Activated CD4-positive, alpha-beta T cell treated with anti-CD3 and anti-CD28 coated beads, Interleukin-2, amount 10 ng/mL, durations not matched to agents 7 days and 5 days (primary cell): Measurements from ENCODE around the gene SVIL. TPM values are rescaled to one million over a fixed set of nuclear protein-coding genes. Genes with fewer than 3 reads are reported as not detected.
"Not testable (repeated sequence)": the region's sequence is repeated elsewhere in the genome, so short reads cannot be mapped to it uniquely, and the experiment has no call there.

Experiments
- CTCF ChIA-PET: fragments of 350-600 bp; sonication (Branson Sonifier 250); formaldehyde crosslinking; loops from one replicate; lab custom pipeline; 2021; ENCODE audit warnings: antibody characterized with exemption; lab: Charles Lee
- POLR2A ChIA-PET: fragments of 350-600 bp; sonication (Branson Sonifier 250); formaldehyde crosslinking; loops from one replicate; lab custom pipeline; 2021; ENCODE audit warnings: antibody characterized with exemption; lab: Charles Lee
- DNase-seq: peaks from one replicate; pipeline ENCODE4 v3.0.0-alpha.2; 2020
- H3K27ac Mint-ChIP-seq: one replicate; pipeline ENCODE4 v1.8.0; 2021; ENCODE audit warnings: mild to moderate bottlenecking, moderate library complexity, mixed read lengths
- H3K27me3 Mint-ChIP-seq: one replicate; pipeline ENCODE4 v1.8.0; 2021; ENCODE audit warnings: mixed read lengths
- H3K36me3 Mint-ChIP-seq: one replicate; pipeline ENCODE4 v1.8.0; 2021; ENCODE audit warnings: low read depth, mixed read lengths
- H3K4me1 Mint-ChIP-seq: one replicate; pipeline ENCODE4 v1.8.0; 2021; ENCODE audit warnings: mixed read lengths
- H3K4me3 Mint-ChIP-seq: one replicate; pipeline ENCODE4 v1.8.0; 2021; ENCODE audit warnings: mild to moderate bottlenecking, moderate library complexity, mixed read lengths
- H3K9me3 Mint-ChIP-seq: one replicate; pipeline ENCODE4 v1.8.0; 2021; ENCODE audit warnings: mixed read lengths
- total RNA-seq, 2 experiments: library from RNA; stranded (reverse); gene quantifications; one replicate each; pipeline ENCODE4 v1.2.3, GENCODE V29; 2021

Gene SVIL
- total RNA-seq, 2 experiments from 2014 or later: 22.6 to 26.8 TPM

DNA sequence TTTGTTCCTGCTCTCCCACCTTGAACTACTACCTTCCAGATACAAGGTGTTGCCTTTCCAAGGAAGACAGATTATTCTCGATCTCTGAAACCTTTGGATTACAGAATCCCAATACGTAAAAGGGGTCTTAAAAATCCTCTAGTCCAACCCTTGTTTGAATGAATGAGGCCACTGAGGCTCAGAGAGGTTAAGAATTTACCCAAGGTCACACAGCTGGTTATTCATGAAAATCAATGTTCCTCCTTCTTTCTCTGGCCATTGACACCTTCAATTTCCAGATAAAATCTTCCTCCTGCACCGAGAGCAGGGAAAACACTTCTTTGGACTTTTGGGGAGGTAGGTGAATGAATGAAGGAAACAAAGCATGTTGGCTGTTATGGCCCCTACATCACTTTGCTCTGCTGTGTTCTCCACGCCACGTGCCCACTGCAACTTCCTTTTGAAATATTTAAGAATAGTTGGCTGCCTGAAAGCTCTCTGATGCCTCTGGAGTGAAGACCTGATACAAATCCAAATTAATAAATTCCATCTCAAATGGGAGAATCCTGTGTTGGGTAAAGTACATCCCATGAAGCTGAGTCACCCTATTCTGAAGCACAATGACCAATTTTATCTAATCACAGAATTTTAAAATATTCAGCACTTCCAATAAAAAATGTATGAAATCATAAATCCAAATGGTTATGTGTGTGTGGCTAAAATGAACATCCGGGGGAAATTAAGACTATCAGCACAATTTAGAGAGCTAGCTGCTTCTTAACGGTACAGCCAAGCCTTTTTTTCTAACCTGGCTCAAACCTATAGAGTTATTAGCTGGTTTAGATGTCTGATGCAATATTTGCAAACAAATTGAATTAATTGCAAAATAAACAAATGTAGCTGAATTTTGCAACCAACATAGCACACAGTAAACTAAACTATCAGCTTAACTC lies 7.3 kb downstream of the SVIL start:
- ChIA-PET CTCF (no interaction called here), POLR2A (no interaction called here)
- no peak overlapping the region for H3K27ac Mint-ChIP-seq
- H3K9me3 Mint-ChIP-seq: no peaks in the 10 kb centered on the region
- no peaks in the 10 kb centered on the region for H3K27me3 Mint-ChIP-seq
- H3K4me3 Mint-ChIP-seq: no peak overlapping the region
- peaks cover 3% of the 10 kb centered on the region for H3K4me1 Mint-ChIP-seq
- no peaks in the 10 kb centered on the region for H3K36me3 Mint-ChIP-seq
- DNase-seq: no peak

DNA sequence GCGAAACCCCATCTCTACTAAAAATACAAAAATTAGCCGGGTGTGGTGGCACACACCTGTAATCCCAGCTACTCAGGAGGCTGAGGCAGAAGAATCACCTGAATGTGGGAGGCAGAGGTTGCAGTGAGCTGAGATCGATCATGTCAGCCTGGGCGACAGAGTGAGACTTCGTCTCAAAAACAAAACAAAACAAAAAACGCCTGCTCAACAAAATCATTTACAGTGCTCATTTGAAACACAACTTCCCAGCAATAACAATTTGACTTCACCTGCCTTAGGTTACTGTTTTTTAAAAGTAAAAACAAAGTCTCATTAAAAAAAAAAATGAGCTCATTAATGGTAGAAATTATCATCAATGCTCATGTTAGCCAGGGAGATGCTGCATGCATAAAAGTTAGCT lies 10.4 kb downstream of the SVIL start:
- H3K36me3 Mint-ChIP-seq, H3K27me3 Mint-ChIP-seq, H3K4me3 Mint-ChIP-seq, POLR2A ChIA-PET, H3K27ac Mint-ChIP-seq, DNase-seq, CTCF ChIA-PET, H3K4me1 Mint-ChIP-seq, H3K9me3 Mint-ChIP-seq: not testable (repeated sequence)

DNA sequence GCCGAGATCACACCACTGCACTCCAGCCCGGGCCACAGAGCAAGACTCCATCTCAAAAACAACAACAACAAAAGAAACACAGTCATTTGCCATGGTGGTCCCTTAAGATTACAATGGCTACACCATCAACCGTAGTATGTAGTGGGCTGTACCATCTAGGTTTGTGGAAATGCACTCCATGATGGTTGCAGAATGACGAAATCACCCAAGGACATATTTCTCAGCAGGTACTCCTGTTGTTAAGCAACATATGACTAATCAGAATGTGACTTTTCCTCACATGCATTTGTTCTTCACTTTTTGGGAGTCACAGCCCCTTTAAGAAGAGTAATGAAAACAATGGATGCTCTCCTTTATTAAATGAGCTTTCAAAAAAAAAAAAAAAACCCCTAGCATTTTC lies 11.0 kb downstream of the SVIL start:
- Mint-ChIP-seq H3K27me3 (no peaks in the 10 kb centered on the region), H3K36me3 (no peaks in the 10 kb centered on the region), H3K27ac (no peak overlapping the region), H3K9me3 (no peaks in the 10 kb centered on the region), H3K4me1 (peaks cover 1% of the 10 kb centered on the region), H3K4me3 (no peak overlapping the region)
- POLR2A ChIA-PET: no interaction called here
- CTCF ChIA-PET: no interaction called here
- no peak for DNase-seq

DNA sequence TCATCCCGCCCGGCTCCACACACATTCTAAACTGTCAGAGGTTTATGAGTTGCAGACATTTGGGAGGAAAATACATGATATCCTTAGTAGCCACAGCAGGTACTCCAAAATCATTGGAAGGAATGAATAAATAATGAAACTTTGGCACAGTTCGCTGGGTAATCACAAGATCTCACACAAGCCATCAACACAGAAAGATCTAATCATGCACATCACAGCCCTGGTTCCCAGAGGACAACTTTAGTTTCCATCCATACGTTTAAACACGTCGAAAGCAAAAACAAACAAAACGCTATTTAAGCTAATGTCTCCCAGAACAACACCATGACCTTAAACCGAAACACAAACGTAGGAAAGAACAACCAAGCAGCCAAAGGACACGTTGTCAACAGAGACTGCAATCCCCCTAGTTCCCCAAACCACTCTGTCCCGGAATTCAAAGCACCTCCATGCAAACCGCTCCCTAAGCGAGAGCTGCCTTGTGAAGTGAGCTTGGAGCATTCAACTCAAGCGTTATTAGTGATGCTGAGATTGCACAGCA lies 12.3 kb downstream of the SVIL start:
- POLR2A ChIA-PET: no interaction called here
- Mint-ChIP-seq H3K36me3 (no peaks in the 10 kb centered on the region), H3K4me3 (no peak overlapping the region), H3K4me1 (no peaks in the 10 kb centered on the region), H3K27me3 (no peaks in the 10 kb centered on the region), H3K9me3 (no peaks in the 10 kb centered on the region), H3K27ac (no peak overlapping the region)
- CTCF ChIA-PET: no interaction called here
- DNase-seq: no peak

DNA sequence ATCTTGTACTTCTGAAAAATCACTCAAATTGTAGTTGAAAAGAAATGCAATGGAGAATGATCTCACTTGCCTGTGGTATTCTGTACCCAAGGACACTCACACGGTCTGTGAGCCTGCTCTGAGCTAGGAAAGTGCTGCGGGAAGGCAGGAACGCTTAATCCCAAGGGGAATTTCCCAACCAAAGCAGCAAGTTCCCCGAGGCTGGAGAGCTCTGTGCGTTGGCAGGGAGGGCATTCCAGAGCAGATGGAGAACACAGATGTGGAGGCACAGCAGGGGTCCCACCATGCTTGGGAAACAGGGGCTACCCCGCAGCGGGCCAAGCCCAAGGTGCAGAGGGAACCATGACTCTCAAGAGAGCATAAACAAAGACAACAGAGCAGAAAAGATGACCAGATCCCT lies 13.6 kb downstream of the SVIL start:
- CTCF ChIA-PET: no interaction called here

DNA sequence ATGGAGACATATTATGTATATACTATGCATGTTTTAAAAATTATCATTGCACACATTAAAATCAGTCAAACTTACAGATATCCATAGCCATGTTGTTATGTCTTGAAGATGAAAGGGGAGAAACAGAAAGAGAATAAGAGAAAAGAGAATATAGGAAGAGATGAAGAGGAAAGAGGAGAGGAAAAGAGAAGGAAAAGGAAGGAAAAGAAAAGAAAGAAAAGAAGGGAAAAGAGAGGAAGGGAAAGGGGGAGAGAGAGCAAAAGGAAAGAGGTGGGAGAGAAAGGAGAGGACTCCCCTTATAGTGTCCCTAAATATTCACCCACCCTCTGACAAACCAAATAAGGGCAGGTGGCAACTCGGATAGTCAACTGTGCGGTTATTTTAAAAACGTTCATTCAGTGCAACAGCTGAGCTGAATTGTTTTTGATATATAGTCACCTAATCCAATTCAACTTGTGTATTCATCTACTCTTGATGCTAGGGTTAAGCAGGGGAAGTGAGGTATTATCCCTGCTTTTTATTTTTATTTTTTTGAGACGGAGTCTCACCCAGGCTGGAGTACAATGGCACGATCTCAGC lies 14.6 kb downstream of the SVIL start:
- no peaks in the 10 kb centered on the region for H3K36me3 Mint-ChIP-seq
- no peak for DNase-seq
- H3K27me3 Mint-ChIP-seq: no peaks in the 10 kb centered on the region
- no peaks in the 10 kb centered on the region for H3K4me1 Mint-ChIP-seq
- CTCF ChIA-PET: no interaction called here
- no peak overlapping the region for H3K4me3 Mint-ChIP-seq
- H3K9me3 Mint-ChIP-seq: no peaks in the 10 kb centered on the region
- POLR2A ChIA-PET: no interaction called here
- no peak overlapping the region for H3K27ac Mint-ChIP-seq

More for the DNA sequence above, 13.6 kb downstream of the SVIL start:
- Mint-ChIP-seq H3K36me3 (no peaks in the 10 kb centered on the region), H3K4me1 (no peaks in the 10 kb centered on the region), H3K27me3 (no peaks in the 10 kb centered on the region), H3K27ac (no peak overlapping the region), H3K9me3 (no peaks in the 10 kb centered on the region), H3K4me3 (no peak overlapping the region)
- POLR2A ChIA-PET: no interaction called here
- DNase-seq: no peak

DNA sequence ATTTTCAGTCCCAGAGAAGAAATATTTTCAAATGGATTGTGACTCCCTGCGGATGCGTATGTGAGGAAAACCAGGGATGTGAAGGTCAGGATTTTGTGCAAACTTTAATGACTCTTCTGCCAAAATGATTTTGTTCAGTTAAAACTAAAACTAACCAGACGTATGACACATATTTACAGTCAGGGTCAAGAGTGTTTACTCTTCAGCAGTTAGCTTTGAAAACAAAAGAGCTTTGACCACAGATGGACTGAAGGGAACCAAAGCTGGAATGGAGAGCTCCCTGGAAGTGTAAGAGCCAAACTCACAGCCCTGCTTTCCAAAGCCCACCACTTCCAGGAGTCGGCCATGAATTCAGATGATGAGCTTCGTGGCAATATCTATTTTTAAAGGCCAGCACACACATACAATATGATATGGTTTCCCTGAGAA lies 15.5 kb downstream of the SVIL start:
- POLR2A ChIA-PET: no interaction called here
- CTCF ChIA-PET: no interaction called here
- Mint-ChIP-seq H3K36me3 (peaks cover 3% of the 10 kb centered on the region), H3K4me1 (no peaks in the 10 kb centered on the region), H3K27ac (no peak overlapping the region), H3K9me3 (peaks cover 3% of the 10 kb centered on the region), H3K4me3 (no peak overlapping the region), H3K27me3 (no peaks in the 10 kb centered on the region)
- no peak for DNase-seq

DNA sequence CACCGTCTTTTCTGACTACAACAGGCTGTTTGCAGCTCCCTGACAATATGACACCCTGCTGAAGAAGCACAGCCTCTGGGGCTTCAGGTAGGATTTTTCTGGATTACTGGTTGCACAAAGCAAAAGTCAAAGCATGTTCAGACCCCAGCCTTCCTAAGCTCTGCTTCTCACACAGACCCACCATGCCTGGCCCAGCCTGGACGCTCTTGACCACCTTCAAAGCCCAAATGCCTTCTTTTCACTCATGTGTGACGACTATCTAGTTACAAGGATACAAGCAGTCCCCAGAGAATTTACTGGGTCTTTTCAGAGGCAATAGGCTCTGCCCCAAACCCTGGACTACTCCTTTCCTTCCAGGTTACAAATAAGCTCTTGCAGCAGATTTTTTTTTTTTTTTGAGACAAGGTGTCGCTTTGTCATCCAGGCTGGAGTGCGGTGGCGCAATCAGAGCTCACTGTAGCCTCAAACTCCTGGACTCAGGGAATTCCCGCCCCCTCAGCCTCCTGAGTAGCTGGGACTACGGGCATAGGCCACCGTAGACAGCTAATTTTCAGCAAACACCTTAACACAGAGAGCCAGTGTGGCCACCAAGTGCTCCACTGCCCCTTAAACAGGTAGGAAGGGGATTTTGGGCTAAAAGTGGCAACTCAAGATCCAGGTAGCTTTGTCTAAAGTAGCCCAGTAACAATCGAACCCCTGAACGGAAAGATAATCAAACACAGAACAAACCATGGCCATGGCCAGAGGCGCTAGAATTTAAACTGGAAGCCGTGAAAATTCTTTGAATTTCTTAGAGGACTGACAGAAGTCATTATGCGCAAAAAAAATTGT lies 16.2 kb downstream of the SVIL start:
- Mint-ChIP-seq H3K27me3 (no peaks in the 10 kb centered on the region), H3K9me3 (peaks cover 5% of the 10 kb centered on the region), H3K4me3 (no peak overlapping the region), H3K36me3 (peaks cover 5% of the 10 kb centered on the region), H3K4me1 (no peaks in the 10 kb centered on the region), H3K27ac (no peak overlapping the region)
- no peak for DNase-seq
- ChIA-PET POLR2A (no interaction called here), CTCF (no interaction called here)

DNA sequence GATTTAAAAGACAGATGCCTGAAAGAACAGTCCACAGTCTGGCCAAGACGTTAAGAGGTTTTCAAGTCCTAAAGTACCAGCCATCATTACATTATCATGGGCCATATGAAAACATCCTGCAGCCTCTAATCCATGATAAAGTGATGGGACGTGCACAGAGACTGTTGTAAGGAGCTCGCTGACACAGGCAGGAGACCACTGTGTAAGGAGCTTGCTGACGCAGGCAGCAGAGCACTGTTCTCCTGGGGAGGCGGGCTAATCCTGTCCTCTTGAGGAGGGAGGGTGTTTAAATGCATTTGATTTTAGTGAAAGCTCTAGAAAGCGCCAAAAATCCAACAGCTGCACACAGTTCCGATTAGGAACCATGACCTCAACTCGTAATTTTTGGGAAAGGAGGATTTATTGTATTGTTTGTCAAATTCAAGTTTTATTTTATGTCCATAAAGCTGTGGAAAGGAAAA lies 16.9 kb downstream of the SVIL start:
- Mint-ChIP-seq H3K4me1 (no peaks in the 10 kb centered on the region), H3K27ac (no peak overlapping the region), H3K27me3 (no peaks in the 10 kb centered on the region), H3K9me3 (peaks cover 5% of the 10 kb centered on the region), H3K36me3 (peaks cover 5% of the 10 kb centered on the region), H3K4me3 (no peak overlapping the region)
- ChIA-PET POLR2A (no interaction called here), CTCF (no interaction called here)
- no peak for DNase-seq

DNA sequence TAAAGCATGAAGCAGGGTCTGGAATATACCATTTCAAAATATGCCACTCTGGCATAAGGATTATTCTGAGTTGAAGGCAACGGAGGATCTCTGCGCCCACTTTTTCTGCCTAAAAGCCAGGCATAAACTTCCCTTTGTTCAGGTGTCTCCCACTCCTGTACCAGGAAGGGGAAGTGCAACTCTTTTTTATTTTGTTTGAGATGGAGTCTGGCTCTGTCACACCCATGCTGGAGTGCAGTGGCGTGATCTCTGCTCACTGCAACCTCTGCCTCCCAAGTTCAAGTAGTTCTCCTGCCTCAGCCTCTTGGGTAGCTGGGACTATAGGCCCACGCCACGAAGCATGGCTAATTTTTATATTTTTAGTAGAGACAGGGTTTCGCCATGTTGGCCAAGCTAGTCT lies 18.2 kb downstream of the SVIL start:
- Mint-ChIP-seq H3K4me3 (no peak overlapping the region), H3K27me3 (no peaks in the 10 kb centered on the region), H3K4me1 (no peaks in the 10 kb centered on the region), H3K36me3 (peaks cover 5% of the 10 kb centered on the region), H3K9me3 (peaks cover 5% of the 10 kb centered on the region), H3K27ac (no peak overlapping the region)
- ChIA-PET POLR2A (no interaction called here), CTCF (no interaction called here)
- DNase-seq: no peak

DNA sequence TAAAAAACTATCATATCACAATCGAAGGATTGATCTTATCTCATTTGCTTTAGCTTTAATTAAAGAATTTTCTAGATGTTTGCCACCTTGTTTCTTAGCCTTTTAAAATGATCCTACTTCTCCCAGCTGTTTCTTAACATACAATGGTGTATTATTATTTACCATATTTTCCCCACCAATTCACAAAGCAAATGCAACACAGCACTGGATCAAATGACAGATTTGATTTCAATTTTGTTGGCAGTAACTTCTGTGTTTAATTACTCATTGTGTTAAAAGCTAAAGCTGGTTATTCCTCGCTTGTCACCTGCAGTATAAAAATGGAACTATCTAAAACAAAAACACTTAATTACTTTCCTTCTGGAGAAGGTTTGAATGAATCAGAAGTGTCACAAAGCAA lies 19.6 kb downstream of the SVIL start:
- Mint-ChIP-seq H3K27me3 (no peaks in the 10 kb centered on the region), H3K4me1 (no peaks in the 10 kb centered on the region), H3K36me3 (peaks cover 12% of the 10 kb centered on the region), H3K27ac (no peak overlapping the region), H3K9me3 (peaks cover 11% of the 10 kb centered on the region), H3K4me3 (no peak overlapping the region)
- CTCF ChIA-PET: interaction anchor here (0.6 kb wide), 1 partner anchor 124 kb away, joined by 3 read pairs; no protein-coding TSS in a partner anchor
- no peak for DNase-seq
- POLR2A ChIA-PET: no interaction called here

DNA sequence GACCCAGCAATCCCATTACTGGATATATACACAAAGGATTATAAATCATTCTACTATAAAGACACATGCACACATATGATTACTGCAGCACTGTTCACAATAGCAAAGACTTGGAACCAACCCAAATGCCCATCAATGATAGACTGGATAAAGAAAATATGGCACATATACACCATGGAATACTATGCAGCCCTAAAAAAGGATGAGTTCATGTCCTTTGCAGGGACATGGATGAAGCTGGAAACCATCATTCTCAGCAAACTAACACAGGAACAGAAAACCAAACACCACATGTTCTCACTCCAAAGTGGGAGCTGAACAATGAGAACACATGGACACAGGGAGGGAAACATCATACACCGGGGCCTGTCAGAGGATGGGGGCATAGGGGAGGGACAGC lies 20.5 kb downstream of the SVIL start:
- H3K4me1 Mint-ChIP-seq, H3K27ac Mint-ChIP-seq, H3K4me3 Mint-ChIP-seq, POLR2A ChIA-PET, DNase-seq, H3K27me3 Mint-ChIP-seq: not testable (repeated sequence)
- peaks cover 16% of the 10 kb centered on the region for H3K36me3 Mint-ChIP-seq
- CTCF ChIA-PET: interaction anchor here (0.6 kb wide), 1 partner anchor 123 kb away, joined by 3 read pairs; no protein-coding TSS in a partner anchor
- H3K9me3 Mint-ChIP-seq: peaks cover 18% of the 10 kb centered on the region
